H1 (cell line): ENCODE data around the gene MAML3. TPM values are rescaled to one million over a fixed set of nuclear protein-coding genes. Genes with fewer than 3 reads are reported as not detected.

Source experiments
- CTCF ChIA-PET: fragments of 300-600 bp; sonication (Branson Sonifier 250); formaldehyde crosslinking; loops from one replicate; lab custom pipeline; 2021; ENCODE audit not compliant: partially characterized antibody; lab: Charles Lee
- POLR2A ChIA-PET: fragments of 300-600 bp; sonication (Branson Sonifier 250); formaldehyde crosslinking; loops from one replicate; lab custom pipeline; 2021; ENCODE audit warnings: inconsistent platforms; ENCODE audit not compliant: partially characterized antibody; lab: Charles Lee
- DNase-seq, 2 experiments: peaks; one replicate each; pipeline versions ENCODE4 v3.0.0 to v3.0.0-alpha.2; 2010 to 2022; ENCODE audit warnings: low spot score in 2 of 2, low read depth in 1 of 2, mixed read lengths in 1 of 2
- FAIRE-seq: peaks from 2 replicates; lab custom pipeline; 2011; peaks lifted over from hg19 to GRCh38; lab: Jason Lieb, UNC
- H2AFZ ChIP-seq: 2 replicates; pipeline ENCODE4 v1.8.1; 2012; ENCODE audit warnings: low read length, inconsistent platforms
- H2AK5ac ChIP-seq: 2 replicates; pipeline ENCODE4 v1.6.1; 2013; ENCODE audit warnings: low read depth, low read length
- H2BK120ac ChIP-seq: replicated peaks from 2 replicates; pipeline ENCODE3; 2013; ENCODE audit warnings: low read depth, low read length, inconsistent platforms
- H2BK12ac ChIP-seq: 2 replicates; pipeline ENCODE4 v1.6.1; 2013; ENCODE audit warnings: low read depth, low read length
- H2BK15ac ChIP-seq: 2 replicates; pipeline ENCODE4 v1.6.1; 2013; ENCODE audit warnings: low read length
- H2BK20ac ChIP-seq: 2 replicates; pipeline ENCODE4 v1.6.1; 2013; ENCODE audit warnings: low read length
- H2BK5ac ChIP-seq: 2 replicates; pipeline ENCODE4 v1.6.1; 2013; ENCODE audit warnings: low read depth, low read length
- H3K14ac ChIP-seq: 2 replicates; pipeline ENCODE4 v1.6.1; 2013; ENCODE audit warnings: inconsistent platforms; ENCODE audit not compliant: insufficient read length
- H3K18ac ChIP-seq: 2 replicates; pipeline ENCODE4 v1.6.1; 2013; ENCODE audit warnings: low read length; ENCODE audit errors: extremely low read depth
- H3K23ac ChIP-seq: 2 replicates; pipeline ENCODE4 v1.6.1; 2013; ENCODE audit warnings: inconsistent platforms; ENCODE audit not compliant: insufficient read length
- H3K23me2 ChIP-seq: 2 replicates; pipeline ENCODE4 v1.6.1; 2013; ENCODE audit warnings: low read depth, low read length
- H3K27ac ChIP-seq: 2 replicates; pipeline ENCODE4 v1.6.1; 2011; ENCODE audit warnings: low read depth, low read length, inconsistent platforms
- H3K27me3 ChIP-seq, 4 experiments: replicated peaks in 1 of 4; 1 replicate in 1 of 4; 2 replicates in 3 of 4; pipeline versions ENCODE4 v1.6.1 to v1.8.1; 2011 to 2013; ENCODE audit warnings: low read length in 3 of 4, mild to moderate bottlenecking in 3 of 4, inconsistent platforms in 2 of 4, mixed read lengths in 2 of 4, moderate library complexity in 1 of 4; ENCODE audit not compliant: control insufficient read depth in 3 of 4, insufficient read depth in 3 of 4; ENCODE audit errors: extremely low read depth in 1 of 4
- H3K36me3 ChIP-seq, 4 experiments: 2 replicates each; pipeline versions ENCODE4 v1.6.1 to v1.8.1; 2011 to 2013; ENCODE audit warnings: mild to moderate bottlenecking in 4 of 4, low read length in 3 of 4, moderate library complexity in 2 of 4, control low read depth in 1 of 4, inconsistent platforms in 1 of 4; ENCODE audit not compliant: insufficient read depth in 4 of 4, control insufficient read depth in 2 of 4
- H3K4ac ChIP-seq: replicated peaks from 2 replicates; pipeline ENCODE3; 2013; ENCODE audit warnings: low read length, low read depth, mixed read lengths, inconsistent platforms; ENCODE audit not compliant: insufficient read length
- H3K4me1 ChIP-seq, 4 experiments: replicated peaks in 1 of 4; 1 replicate in 1 of 4; 2 replicates in 3 of 4; pipeline versions ENCODE4 v1.6.1 to v1.8.1; 2011 to 2013; ENCODE audit warnings: low read length in 3 of 4, inconsistent platforms in 2 of 4, mixed read lengths in 1 of 4; ENCODE audit not compliant: insufficient read depth in 4 of 4, control insufficient read depth in 3 of 4
- H3K4me2 ChIP-seq, 2 experiments: 2 replicates each; pipeline versions ENCODE4 v1.6.1 to v1.8.1; 2011 to 2013; ENCODE audit warnings: low read depth in 2 of 2, low read length in 2 of 2, control low read depth in 1 of 2, inconsistent platforms in 1 of 2, mild to moderate bottlenecking in 1 of 2; ENCODE audit not compliant: insufficient read depth in 1 of 2
- H3K4me3 ChIP-seq, 4 experiments: fragments of 200-600, 300-600 bp in 1 of 4; sonication (generic), shearing (Covaris generic), sonication (Bioruptor Twin) in 1 of 4; 2 replicates each; pipeline versions ENCODE4 v1.5.1 to v1.8.1; 2011 to 2016; ENCODE audit warnings: low read length in 4 of 4, low read depth in 3 of 4, control low read depth in 2 of 4, inconsistent platforms in 2 of 4, mild to moderate bottlenecking in 2 of 4, mixed read lengths in 1 of 4, moderate library complexity in 1 of 4; ENCODE audit not compliant: insufficient read depth in 2 of 4; ENCODE audit errors: extremely low read depth in 1 of 4
- H3K56ac ChIP-seq: replicated peaks from 2 replicates; pipeline ENCODE3; 2013; ENCODE audit warnings: low read depth, mild to moderate bottlenecking, mixed read lengths, low read length, inconsistent platforms; ENCODE audit not compliant: insufficient read length
- H3K79me1 ChIP-seq: 2 replicates; pipeline ENCODE4 v1.6.1; 2013; ENCODE audit warnings: low read depth, low read length, control low read depth
- H3K79me2 ChIP-seq, 2 experiments: 2 replicates each; pipeline versions ENCODE4 v1.6.1 to v1.8.1; 2012 to 2013; ENCODE audit warnings: low read length in 2 of 2, mild to moderate bottlenecking in 2 of 2, inconsistent platforms in 1 of 2; ENCODE audit not compliant: insufficient read depth in 2 of 2, control insufficient read depth in 1 of 2
- H3K9ac ChIP-seq, 4 experiments: replicated peaks in 1 of 4; 1 replicate in 1 of 4; 2 replicates in 3 of 4; pipeline versions ENCODE4 v1.6.1 to v1.8.1; 2011 to 2013; ENCODE audit warnings: low read depth in 3 of 4, low read length in 3 of 4, control low read depth in 2 of 4, mild to moderate bottlenecking in 2 of 4, moderate library complexity in 2 of 4, inconsistent platforms in 1 of 4; ENCODE audit errors: extremely low read depth in 1 of 4
- H3K9me3 ChIP-seq, 2 experiments: 2 replicates each; pipeline versions ENCODE4 v1.6.1 to v1.8.1; 2012 to 2013; ENCODE audit warnings: mild to moderate bottlenecking in 2 of 2, moderate library complexity in 2 of 2, control low read depth in 1 of 2, inconsistent platforms in 1 of 2, low read depth in 1 of 2, low read length in 1 of 2, mixed read lengths in 1 of 2; ENCODE audit not compliant: insufficient read depth in 2 of 2
- H4K20me1 ChIP-seq, 2 experiments: replicated peaks in 1 of 2; 2 replicates each; pipeline versions ENCODE3 to v1.8.1; 2011 to 2013; ENCODE audit warnings: inconsistent platforms in 2 of 2, low read length in 2 of 2, mild to moderate bottlenecking in 1 of 2; ENCODE audit not compliant: insufficient read depth in 2 of 2, control insufficient read depth in 1 of 2
- H4K5ac ChIP-seq: 2 replicates; pipeline ENCODE4 v1.6.1; 2013; ENCODE audit warnings: low read length, low read depth, mixed read lengths, inconsistent platforms; ENCODE audit not compliant: insufficient read length
- H4K8ac ChIP-seq: 2 replicates; pipeline ENCODE4 v1.8.0; 2013; ENCODE audit warnings: mild to moderate bottlenecking, moderate library complexity, low read length, inconsistent platforms; ENCODE audit not compliant: insufficient read depth; ENCODE audit errors: extremely low read depth
- H4K91ac ChIP-seq: replicated peaks from 2 replicates; pipeline ENCODE3; 2013; ENCODE audit warnings: low read length, mixed read lengths, inconsistent platforms; ENCODE audit not compliant: insufficient read length
- CTCF ChIP-seq, 3 experiments: IDR thresholded peaks; 1 replicate in 2 of 3; 2 replicates in 1 of 3; pipeline versions ENCODE4 v1.5.1 to v1.6.1; 2011; ENCODE audit warnings: low read length in 3 of 3, mild to moderate bottlenecking in 3 of 3, inconsistent platforms in 2 of 3, low read depth in 1 of 3, moderate library complexity in 1 of 3; ENCODE audit not compliant: insufficient read depth in 1 of 3; ENCODE audit errors: control extremely low read depth in 1 of 3
- RAD21 ChIP-seq, 2 experiments: IDR thresholded peaks in 1 of 2; conservative IDR thresholded peaks in 1 of 2; 2 replicates each; pipeline ENCODE4 v1.6.1; 2011; ENCODE audit warnings: low read depth in 2 of 2, low read length in 2 of 2, improper control_type of control experiment in 1 of 2, inconsistent platforms in 1 of 2, mild to moderate bottlenecking in 1 of 2, moderate library complexity in 1 of 2
- TAF7 ChIP-seq: optimal IDR thresholded peaks from 2 replicates; pipeline ENCODE3; 2011; ENCODE audit warnings: low read depth, mild to moderate bottlenecking, inconsistent platforms, low read length, moderate library complexity, borderline replicate concordance
- WGBS, 2 experiments: shearing (Covaris generic) in 1 of 2; methylation state at CpG; one replicate each; pipeline versions ENCODE4 v1.1.6 to v1.1.7; 2013 to 2015; ENCODE audit warnings: low lambda C conversion rate in 2 of 2, mixed read lengths in 2 of 2, inconsistent platforms in 1 of 2, low coverage in 1 of 2, missing lambda C conversion rate in 1 of 2; ENCODE audit not compliant: insufficient replicate concordance in 2 of 2, insufficient coverage in 1 of 2, insufficient read length in 1 of 2; ENCODE audit errors: extremely low coverage in 1 of 2, missing lambda C conversion rate in 1 of 2; 5-methylcytosine and 5-hydroxymethylcytosine counted together
- polyA plus RNA-seq, 7 experiments: library from polyadenylated mRNA; depleted of rRNA in 3 of 7; stranded (reverse) in 5 of 7; unstranded in 2 of 7; fragments of >200 nt in 5 of 7; fragments of 200-250 nt in 2 of 7; gene quantifications; 1 replicate in 5 of 7; 2 replicates in 1 of 7; 4 replicates in 1 of 7; pipeline versions ENCODE4 v1.2.1 to v1.2.3, GENCODE V29; 2011 to 2013; ENCODE audit warnings: missing spikeins in 2 of 7, mixed read lengths in 2 of 7
- total RNA-seq: library from RNA; stranded (reverse); fragmentation: NEBNext Ultra II Directional; extraction: Animal tissue kit (Norgen Biotek cat#: 25700); gene quantifications from 2 replicates; pipeline ENCODE4 v1.2.1, GENCODE V29; 2021

Gene MAML3
- total and polyA plus RNA-seq, 2 of the 8 experiments (the other 6 are each of a cell fraction or from before 2014, with no cell fraction given): 2.1 to 5.7 TPM

- no peak overlapping the region for H3K9ac ChIP-seq
- H3K4ac ChIP-seq: no peak overlapping the region
- H3K36me3 ChIP-seq: no peaks in the 10 kb centered on the region
- H4K8ac ChIP-seq: no peak overlapping the region
- no peak overlapping the region for H3K18ac ChIP-seq
- no peaks in the 10 kb centered on the region for H3K23me2 ChIP-seq
- no peak for TF ChIP-seq TAF7
- TF ChIP-seq RAD21 (IDR thresholded peaks at IDR 0.05 in 1 of 2, conservative IDR thresholded peaks at IDR 0.05 in 1 of 2; ENCODE audit: low read depth in 2 of 2, low read length in 2 of 2): peak; percentile 19 to 24; a peak in 3 of 4 replicates
- peak in 2 of 3 experiments; percentile 28 to 37; a peak in 2 of 4 replicates for TF ChIP-seq CTCF (IDR thresholded peaks at IDR 0.05; ENCODE audit: control extremely low read depth in 1 of 3, insufficient read depth in 1 of 3, low read depth in 1 of 3, low read length in 3 of 3)
- H3K27me3 ChIP-seq: peaks cover 0 to under 1% (median 0%) of the 10 kb centered on the region in 4 experiments; a peak in 1 of 7 replicates
- H3K9me3 ChIP-seq: no peaks in the 10 kb centered on the region
- H2BK5ac ChIP-seq: no peak overlapping the region
- no peak overlapping the region for H3K23ac ChIP-seq
- ChIA-PET CTCF (interaction anchor here (0.7 to 3.1 kb wide), 18 partner anchors 8 to 345 kb away, joined by 3 to 17 read pairs (median 3); no protein-coding TSS in a partner anchor), POLR2A (interaction anchor here (0.8 kb wide), 1 partner anchor 13 kb away, joined by 3 read pairs; no protein-coding TSS in a partner anchor)
- no peak overlapping the region for H3K56ac ChIP-seq
- DNase-seq (no peak), FAIRE-seq (no peak)
- H2BK20ac ChIP-seq: no peak overlapping the region
- no peaks in the 10 kb centered on the region for H3K4me1 ChIP-seq
- H3K4me2 ChIP-seq: no peak overlapping the region
- no peak overlapping the region for H2BK120ac ChIP-seq
- no peak overlapping the region for H3K14ac ChIP-seq
- H3K4me3 ChIP-seq: no peak overlapping the region
- no peak overlapping the region for H2BK15ac ChIP-seq
- no peak overlapping the region for H3K27ac ChIP-seq
- H3K79me1 ChIP-seq: no peaks in the 10 kb centered on the region
- no peaks in the 10 kb centered on the region for H4K20me1 ChIP-seq
- WGBS, 2 experiments: 94% methylated on average over 4 of the region's 4 CpGs; no CpG with 5 or more reads in 1 of the 2 experiments
- H4K91ac ChIP-seq: no peak overlapping the region
- no peaks in the 10 kb centered on the region for H3K79me2 ChIP-seq
- no peak overlapping the region for H2AK5ac ChIP-seq
- no peak overlapping the region for H2AFZ ChIP-seq
- H4K5ac ChIP-seq: no peak overlapping the region
- no peak overlapping the region for H2BK12ac ChIP-seq
Measured at GRCh38 chr4:139704915-139705485, 449.0 kb downstream of the MAML3 start.
